Mucosa of rectum (tissue), 2 donors: ENCODE measurements around the gene FOXI1.

Source experiments
- H3K27ac ChIP-seq, 2 donors: one replicate each; pipeline ENCODE4 v1.7.0; 2013; ENCODE audit warnings: inconsistent platforms in 2 of 2, low read depth in 2 of 2, low read length in 2 of 2
- H3K27me3 ChIP-seq, 2 donors: one replicate each; pipeline ENCODE4 v1.7.0; 2013; ENCODE audit warnings: low read length in 2 of 2; ENCODE audit not compliant: control insufficient read depth in 2 of 2, insufficient read depth in 2 of 2
- H3K36me3 ChIP-seq, 2 donors: one replicate each; pipeline ENCODE4 v1.7.0; 2013; ENCODE audit warnings: low read length in 2 of 2; ENCODE audit not compliant: control insufficient read depth in 2 of 2, insufficient read depth in 2 of 2
- H3K4me1 ChIP-seq, 2 donors: one replicate each; pipeline ENCODE4 v1.7.0; 2013; ENCODE audit warnings: low read length in 2 of 2, mild to moderate bottlenecking in 1 of 2; ENCODE audit not compliant: control insufficient read depth in 2 of 2, insufficient read depth in 2 of 2
- H3K4me3 ChIP-seq, 2 donors: one replicate each; pipeline ENCODE4 v1.7.0; 2013; ENCODE audit warnings: low read length in 2 of 2
- H3K9ac ChIP-seq, 2 donors: one replicate each; pipeline ENCODE4 v1.7.0; 2013; ENCODE audit warnings: low read length in 2 of 2, low read depth in 1 of 2, mild to moderate bottlenecking in 1 of 2
- H3K9me3 ChIP-seq, 2 donors: one replicate each; pipeline ENCODE4 v1.7.0; 2013; ENCODE audit warnings: low read length in 2 of 2; ENCODE audit not compliant: control insufficient read depth in 2 of 2
- donor health status: healthy.
- donor health status: Normal muscosa, but diverticular disease.

The FOXI1 gene

GRCh38 chr5:170075696-170076095 lies 30.0 kb upstream of the FOXI1 start:
- Histone ChIP-seq H3K36me3 (peaks cover 0 to 6% of the 10 kb centered on the region in 2 donors), H3K4me3 (no peak overlapping the region), H3K4me1 (no peaks in the 10 kb centered on the region), H3K27ac (no peak overlapping the region), H3K9me3 (no peaks in the 10 kb centered on the region), H3K27me3 (no peaks in the 10 kb centered on the region), H3K9ac (no peak overlapping the region)

GRCh38 chr5:170076211-170076610 lies 29.5 kb upstream of the FOXI1 start:
- H3K4me3 ChIP-seq, result no peak overlapping the region
- no peak overlapping the region for H3K9ac ChIP-seq
- no peaks in the 10 kb centered on the region for H3K27me3 ChIP-seq
- no peaks in the 10 kb centered on the region for H3K9me3 ChIP-seq
- H3K4me1 ChIP-seq, result no peaks in the 10 kb centered on the region
- H3K36me3 ChIP-seq, result peaks cover 0 to 11% of the 10 kb centered on the region in 2 donors
- H3K27ac ChIP-seq, result no peak overlapping the region

GRCh38 chr5:170076739-170077138 lies 29.0 kb upstream of the FOXI1 start:
- H3K27me3 ChIP-seq, result no peaks in the 10 kb centered on the region
- peaks cover 0 to 14% of the 10 kb centered on the region in 2 donors for H3K36me3 ChIP-seq
- no peak overlapping the region for H3K4me3 ChIP-seq
- H3K4me1 ChIP-seq, result no peaks in the 10 kb centered on the region
- no peak overlapping the region for H3K27ac ChIP-seq
- no peaks in the 10 kb centered on the region for H3K9me3 ChIP-seq
- no peak overlapping the region for H3K9ac ChIP-seq

- Histone ChIP-seq H3K9ac (no peak overlapping the region), H3K9me3 (no peaks in the 10 kb centered on the region), H3K4me3 (no peak overlapping the region), H3K36me3 (peaks cover 0 to 18% of the 10 kb centered on the region in 2 donors), H3K27me3 (no peaks in the 10 kb centered on the region), H3K27ac (no peak overlapping the region), H3K4me1 (no peaks in the 10 kb centered on the region)
Measured at GRCh38 chr5:170077526-170077925, 28.2 kb upstream of the FOXI1 start.

- Histone ChIP-seq H3K9ac (no peak overlapping the region), H3K4me1 (no peaks in the 10 kb centered on the region), H3K27ac (no peak overlapping the region), H3K9me3 (no peaks in the 10 kb centered on the region), H3K27me3 (no peaks in the 10 kb centered on the region), H3K4me3 (no peak overlapping the region), H3K36me3 (peaks cover 0 to 18% of the 10 kb centered on the region in 2 donors)
Measured at GRCh38 chr5:170078458-170078857, 27.2 kb upstream of the FOXI1 start.

GRCh38 chr5:170078931-170079330 lies 26.8 kb upstream of the FOXI1 start:
- no peak overlapping the region for H3K27ac ChIP-seq
- H3K27me3 ChIP-seq, result no peaks in the 10 kb centered on the region
- H3K9ac ChIP-seq, result no peak overlapping the region
- no peak overlapping the region for H3K4me3 ChIP-seq
- H3K4me1 ChIP-seq, result no peaks in the 10 kb centered on the region
- peaks cover 0 to 18% of the 10 kb centered on the region in 2 donors for H3K36me3 ChIP-seq
- no peaks in the 10 kb centered on the region for H3K9me3 ChIP-seq

- Histone ChIP-seq H3K9me3 (no peaks in the 10 kb centered on the region), H3K4me1 (no peaks in the 10 kb centered on the region), H3K36me3 (peaks cover 0 to 20% of the 10 kb centered on the region in 2 donors), H3K4me3 (no peak overlapping the region), H3K27me3 (no peaks in the 10 kb centered on the region), H3K27ac (no peak overlapping the region), H3K9ac (no peak overlapping the region)
Measured at GRCh38 chr5:170080217-170080616, 25.5 kb upstream of the FOXI1 start.

GRCh38 chr5:170080786-170081445 lies 24.8 kb upstream of the FOXI1 start:
- H3K27ac ChIP-seq, result no peak overlapping the region
- H3K9ac ChIP-seq, result no peak overlapping the region
- H3K36me3 ChIP-seq, result peaks cover 0 to 20% of the 10 kb centered on the region in 2 donors
- H3K9me3 ChIP-seq, result no peaks in the 10 kb centered on the region
- H3K27me3 ChIP-seq, result no peaks in the 10 kb centered on the region
- H3K4me1 ChIP-seq, result no peaks in the 10 kb centered on the region
- H3K4me3 ChIP-seq, result no peak overlapping the region

GRCh38 chr5:170081616-170082015 lies 24.1 kb upstream of the FOXI1 start:
- H3K27ac ChIP-seq, result no peak overlapping the region
- no peaks in the 10 kb centered on the region for H3K9me3 ChIP-seq
- H3K4me1 ChIP-seq, result no peaks in the 10 kb centered on the region
- no peaks in the 10 kb centered on the region for H3K27me3 ChIP-seq
- no peak overlapping the region for H3K4me3 ChIP-seq
- no peak overlapping the region for H3K9ac ChIP-seq
- H3K36me3 ChIP-seq, result peaks cover 0 to 20% of the 10 kb centered on the region in 2 donors

GRCh38 chr5:170082701-170083100 lies 23.0 kb upstream of the FOXI1 start:
- H3K4me3 ChIP-seq, result no peak overlapping the region
- H3K27me3 ChIP-seq, result no peaks in the 10 kb centered on the region
- H3K9me3 ChIP-seq, result no peaks in the 10 kb centered on the region
- H3K9ac ChIP-seq, result no peak overlapping the region
- no peak overlapping the region for H3K27ac ChIP-seq
- peaks cover 0 to 20% of the 10 kb centered on the region in 2 donors for H3K36me3 ChIP-seq
- no peaks in the 10 kb centered on the region for H3K4me1 ChIP-seq
